HCT116 (cell line): ENCODE results near the gene XPO1. TPM values are rescaled to one million over a fixed set of nuclear protein-coding genes. Genes with fewer than 3 reads are reported as not detected.

Source experiments
- ATAC-seq: fragments of 200-7000 bp; cut with Tn5 transposase; 2 replicates; pipeline ENCODE4 v1.9.1; 2020; ENCODE audit warnings: mild to moderate bottlenecking, moderate library complexity
- BruUV-seq: library from RNA; stranded (reverse); fragments of 400-500 nt; replicated peaks from 2 replicates; lab custom pipeline; 2021; lab: Mats Ljungman, UMichigan
- CTCF ChIA-PET: fragments of 300-600 bp; sonication (Branson Sonifier 250); formaldehyde crosslinking; loops from one replicate; lab custom pipeline; 2021; ENCODE audit warnings: antibody characterized with exemption; lab: Charles Lee
- POLR2A ChIA-PET: fragments of 300-600, 350-600 bp; sonication (Branson Sonifier 250); formaldehyde crosslinking; loops from one replicate; lab custom pipeline; 2021; ENCODE audit warnings: antibody characterized with exemption; lab: Charles Lee
- RAD21 ChIA-PET, 2 experiments: fragments of 300-600 bp; sonication (Branson Sonifier 250); formaldehyde crosslinking; loops; one replicate each; lab custom pipeline; 2023; ENCODE audit warnings: low total read pairs in 2 of 2; ENCODE audit not compliant: uncharacterized antibody in 2 of 2, unreplicated experiment in 2 of 2, low non-redundant PET in 1 of 2; lab: Charles Lee
- DNase-seq: peaks from one replicate; pipeline ENCODE4 v3.0.0-alpha.2; 2010; ENCODE audit warnings: low read depth, low spot score
- H2AFZ ChIP-seq: fragments of 200-600 bp; shearing (Covaris generic), sonication (generic); 2 replicates; pipeline ENCODE4 v1.6.1; 2017; ENCODE audit warnings: low read depth, mixed run types, mixed read lengths, antibody characterized with exemption, low read length; ENCODE audit not compliant: poor library complexity, severe bottlenecking
- H3K27ac ChIP-seq: 2 replicates; pipeline ENCODE4 v1.5.1; 2012; ENCODE audit warnings: low read depth, low read length
- H3K27me3 ChIP-seq: fragments of 200-600 bp; sonication (generic); 2 replicates; pipeline ENCODE4 v1.6.1; 2016; ENCODE audit warnings: mixed run types, low read length, mixed read lengths; ENCODE audit not compliant: insufficient read depth
- H3K36me3 ChIP-seq, 2 experiments: fragments of 200-500 bp in 1 of 2; fragments of 200-600 bp in 1 of 2; sonication (Bioruptor generic) in 1 of 2; sonication (generic) in 1 of 2; 2 replicates each; pipeline versions ENCODE4 v1.5.1 to v1.6.1; 2014 to 2016; ENCODE audit warnings: low read length in 2 of 2, inconsistent platforms in 1 of 2, mixed read lengths in 1 of 2, mixed run types in 1 of 2; ENCODE audit not compliant: insufficient read depth in 2 of 2, control insufficient read depth in 1 of 2
- H3K4me1 ChIP-seq, 2 experiments: fragments of 200-600 bp in 1 of 2; sonication (generic) in 1 of 2; 2 replicates each; pipeline versions ENCODE4 v1.5.1 to v1.6.1; 2012 to 2017; ENCODE audit warnings: low read length in 2 of 2, inconsistent platforms in 1 of 2, mild to moderate bottlenecking in 1 of 2, mixed read lengths in 1 of 2, mixed run types in 1 of 2, moderate library complexity in 1 of 2; ENCODE audit not compliant: insufficient read depth in 2 of 2, control insufficient read depth in 1 of 2
- H3K4me2 ChIP-seq: fragments of 200-600 bp; sonication (generic); 2 replicates; pipeline ENCODE4 v1.6.1; 2017; ENCODE audit warnings: mixed run types, low read length, mixed read lengths
- H3K4me3 ChIP-seq, 2 experiments: fragments of 200-600 bp in 1 of 2; sonication (generic) in 1 of 2; replicated peaks in 1 of 2; 2 replicates each; pipeline ENCODE4 v1.5.1; 2011 to 2016; ENCODE audit warnings: low read length in 2 of 2, control low read depth in 1 of 2, low read depth in 1 of 2, mild to moderate bottlenecking in 1 of 2, mixed read lengths in 1 of 2, mixed run types in 1 of 2
- H3K79me2 ChIP-seq: fragments of 200-600 bp; sonication (generic); 2 replicates; pipeline ENCODE4 v1.6.1; 2017; ENCODE audit warnings: mild to moderate bottlenecking, mixed run types, low read length, moderate library complexity, mixed read lengths; ENCODE audit not compliant: insufficient read depth
- H3K9ac ChIP-seq: fragments of 200-600 bp; sonication (generic); 2 replicates; pipeline ENCODE4 v1.6.1; 2016; ENCODE audit warnings: low read length, mixed read lengths
- H3K9me2 ChIP-seq: fragments of 200-600 bp; sonication (generic), shearing (Covaris generic); 2 replicates; pipeline ENCODE4 v1.6.1; 2017; ENCODE audit warnings: mixed run types, mild to moderate bottlenecking, moderate library complexity; ENCODE audit not compliant: insufficient read depth
- H3K9me3 ChIP-seq, 2 experiments: fragments of 200-500 bp in 1 of 2; fragments of 200-600 bp in 1 of 2; sonication (Bioruptor generic) in 1 of 2; sonication (generic) in 1 of 2; 2 replicates each; pipeline ENCODE4 v1.6.1; 2014 to 2017; ENCODE audit warnings: low read length in 2 of 2, mixed read lengths in 2 of 2, inconsistent platforms in 1 of 2, low read depth in 1 of 2, mild to moderate bottlenecking in 1 of 2, mixed run types in 1 of 2, moderate library complexity in 1 of 2; ENCODE audit not compliant: control insufficient read depth in 1 of 2, insufficient read depth in 1 of 2
- H4K20me1 ChIP-seq: fragments of 200-600 bp; sonication (generic), shearing (Covaris generic); 2 replicates; pipeline ENCODE4 v1.6.1; 2017; ENCODE audit warnings: mixed run types, mild to moderate bottlenecking, moderate library complexity; ENCODE audit not compliant: insufficient read depth
- CEBPB ChIP-seq: IDR thresholded peaks from 2 replicates; pipeline ENCODE4 v1.6.1; 2012; ENCODE audit warnings: low read depth
- EZH2phosphoT487 ChIP-seq: fragments of 200-600 bp; IDR thresholded peaks from 2 replicates; pipeline ENCODE4 v1.6.1; 2018; ENCODE audit warnings: antibody characterized with exemption, borderline replicate concordance
- POLR2AphosphoS5 ChIP-seq: IDR thresholded peaks from 2 replicates; pipeline ENCODE4 v1.6.1; 2011; ENCODE audit warnings: mild to moderate bottlenecking, low read depth, low read length, moderate library complexity
- intact Hi-C: fragments of 100-400 bp; cut with micrococcal nuclease; formaldehyde crosslinking; loops from 2 replicates; pipeline ENCODE4 v1.10.0; 2022
- total RNA-seq: library from RNA; stranded (reverse); gene quantifications from one replicate; pipeline ENCODE4 v1.2.1, GENCODE V29; 2021; ENCODE audit not compliant: unreplicated experiment
- TF ChIP-seq, protein P1 (sequence below): IDR thresholded peaks from 2 replicates; pipeline ENCODE4 v1.6.1; 2012
- TF ChIP-seq, protein P2 (sequence below): IDR thresholded peaks from 2 replicates; pipeline ENCODE4 v1.6.1; 2012; ENCODE audit warnings: low read depth

Gene XPO1
- total RNA-seq, 1 experiment from 2014 or later = 184 TPM

DNA sequence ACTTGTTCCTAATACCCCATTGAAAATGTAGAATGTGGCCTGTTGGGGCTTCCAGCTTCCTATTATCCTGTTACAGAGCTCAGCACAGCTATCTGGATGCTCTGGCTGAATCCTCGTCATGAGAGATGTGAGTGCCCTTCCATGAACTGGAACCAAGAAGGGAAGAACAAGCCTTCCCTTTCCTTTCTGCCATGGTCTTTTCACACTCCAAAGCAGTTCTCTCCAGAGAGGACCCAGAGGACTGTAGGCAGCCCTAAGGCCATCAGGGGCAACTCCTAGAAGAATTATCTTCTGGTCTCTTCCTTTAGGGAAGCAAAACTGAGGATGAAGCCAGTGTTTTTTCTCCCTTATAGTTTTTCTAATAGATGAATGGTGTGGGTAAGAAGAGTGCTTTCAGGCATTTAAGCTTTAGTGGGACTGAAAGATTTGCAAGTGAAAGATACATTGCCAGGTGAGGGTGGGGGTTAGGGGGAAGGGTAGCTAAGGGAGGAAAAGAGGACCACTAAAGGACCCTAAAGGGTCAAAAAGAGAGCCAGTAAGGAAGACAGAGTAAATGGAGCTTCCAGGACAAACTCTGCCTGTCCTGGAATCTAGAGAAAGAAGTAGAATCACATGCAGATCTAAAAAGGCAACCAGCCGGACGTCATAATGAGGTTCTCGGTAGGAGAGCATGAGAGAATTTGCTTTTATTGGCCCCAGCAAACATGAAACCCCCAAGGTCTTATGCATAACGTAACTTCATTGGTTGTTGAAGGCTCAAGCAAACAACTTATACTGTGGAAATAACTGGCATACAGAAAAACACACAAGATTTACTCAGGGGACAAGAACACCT, 12.4 kb upstream of the XPO1 start:
- ChIA-PET CTCF (no interaction called here), RAD21 (no interaction called here), POLR2A (interaction anchor here (0.9 kb wide), 1 partner anchor 13 kb away, joined by 4 read pairs; the partner anchor contains the start of gene XPO1)
- Histone ChIP-seq H3K27me3 (no peaks in the 10 kb centered on the region), H3K4me1 (no peaks in the 10 kb centered on the region), H3K36me3 (no peaks in the 10 kb centered on the region), H3K79me2 (no peaks in the 10 kb centered on the region), H3K9me2 (no peaks in the 10 kb centered on the region), H4K20me1 (no peaks in the 10 kb centered on the region), H3K4me3 (no peak overlapping the region), H3K4me2 (no peak overlapping the region), H2AFZ (no peak overlapping the region), H3K9me3 (no peaks in the 10 kb centered on the region), H3K9ac (no peak overlapping the region), H3K27ac (no peak overlapping the region)
- DNase-seq = no peak
- TF ChIP-seq, protein P1, sequence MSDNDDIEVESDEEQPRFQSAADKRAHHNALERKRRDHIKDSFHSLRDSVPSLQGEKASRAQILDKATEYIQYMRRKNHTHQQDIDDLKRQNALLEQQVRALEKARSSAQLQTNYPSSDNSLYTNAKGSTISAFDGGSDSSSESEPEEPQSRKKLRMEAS = no peak
- TF ChIP-seq EZH2phosphoT487 = no peak
- TF ChIP-seq CEBPB = no peak
- TF ChIP-seq, protein P2, sequence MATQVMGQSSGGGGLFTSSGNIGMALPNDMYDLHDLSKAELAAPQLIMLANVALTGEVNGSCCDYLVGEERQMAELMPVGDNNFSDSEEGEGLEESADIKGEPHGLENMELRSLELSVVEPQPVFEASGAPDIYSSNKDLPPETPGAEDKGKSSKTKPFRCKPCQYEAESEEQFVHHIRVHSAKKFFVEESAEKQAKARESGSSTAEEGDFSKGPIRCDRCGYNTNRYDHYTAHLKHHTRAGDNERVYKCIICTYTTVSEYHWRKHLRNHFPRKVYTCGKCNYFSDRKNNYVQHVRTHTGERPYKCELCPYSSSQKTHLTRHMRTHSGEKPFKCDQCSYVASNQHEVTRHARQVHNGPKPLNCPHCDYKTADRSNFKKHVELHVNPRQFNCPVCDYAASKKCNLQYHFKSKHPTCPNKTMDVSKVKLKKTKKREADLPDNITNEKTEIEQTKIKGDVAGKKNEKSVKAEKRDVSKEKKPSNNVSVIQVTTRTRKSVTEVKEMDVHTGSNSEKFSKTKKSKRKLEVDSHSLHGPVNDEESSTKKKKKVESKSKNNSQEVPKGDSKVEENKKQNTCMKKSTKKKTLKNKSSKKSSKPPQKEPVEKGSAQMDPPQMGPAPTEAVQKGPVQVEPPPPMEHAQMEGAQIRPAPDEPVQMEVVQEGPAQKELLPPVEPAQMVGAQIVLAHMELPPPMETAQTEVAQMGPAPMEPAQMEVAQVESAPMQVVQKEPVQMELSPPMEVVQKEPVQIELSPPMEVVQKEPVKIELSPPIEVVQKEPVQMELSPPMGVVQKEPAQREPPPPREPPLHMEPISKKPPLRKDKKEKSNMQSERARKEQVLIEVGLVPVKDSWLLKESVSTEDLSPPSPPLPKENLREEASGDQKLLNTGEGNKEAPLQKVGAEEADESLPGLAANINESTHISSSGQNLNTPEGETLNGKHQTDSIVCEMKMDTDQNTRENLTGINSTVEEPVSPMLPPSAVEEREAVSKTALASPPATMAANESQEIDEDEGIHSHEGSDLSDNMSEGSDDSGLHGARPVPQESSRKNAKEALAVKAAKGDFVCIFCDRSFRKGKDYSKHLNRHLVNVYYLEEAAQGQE = no peak
- TF ChIP-seq POLR2AphosphoS5 = no peak
- ATAC-seq = no peak
- BruUV-seq = no TSS peak
- intact Hi-C loops = no loop called here
